HG02970 (cell line): ENCODE data around the gene HFM1.
"Not testable (repeated sequence)": the region's sequence is repeated elsewhere in the genome, so short reads cannot be mapped to it uniquely, and the experiment has no call there.

Source experiments
- ATAC-seq: cut with Tn5 transposase; IDR thresholded peaks from one replicate; pipeline ENCODE4 v1.9.1; 2021; ENCODE audit warnings: mild to moderate bottlenecking, moderate library complexity, moderate number of reproducible peaks; ENCODE audit not compliant: unreplicated experiment, low FRiP score

Gene HFM1

GRCh38 chr1:91383456-91383855 is 21.2 kb downstream of the HFM1 start:
- no peak for ATAC-seq

- ATAC-seq: no peak
These were observed 22.8 kb downstream of the HFM1 start for GRCh38 chr1:91381844-91382243.

- no peak for ATAC-seq
These were observed 30.6 kb downstream of the HFM1 start for GRCh38 chr1:91374086-91374485.

GRCh38 chr1:91372230-91372629 is 32.4 kb downstream of the HFM1 start:
- ATAC-seq: not testable (repeated sequence)

GRCh38 chr1:91349524-91349923 is 55.1 kb downstream of the HFM1 start:
- ATAC-seq: no peak

- no peak for ATAC-seq
These were observed 57.8 kb downstream of the HFM1 start for GRCh38 chr1:91346824-91347223.

- ATAC-seq: no peak
These were observed 59.1 kb downstream of the HFM1 start for GRCh38 chr1:91345395-91346005.

GRCh38 chr1:91338501-91338900 is 66.1 kb downstream of the HFM1 start:
- ATAC-seq: no peak

GRCh38 chr1:91335603-91336002 is 69.0 kb downstream of the HFM1 start:
- no peak for ATAC-seq

GRCh38 chr1:91334856-91335255 is 69.8 kb downstream of the HFM1 start:
- no peak for ATAC-seq

GRCh38 chr1:91325456-91325855 is 79.2 kb downstream of the HFM1 start:
- ATAC-seq: no peak

GRCh38 chr1:91314643-91315042 is 90.0 kb downstream of the HFM1 start:
- ATAC-seq: no peak

GRCh38 chr1:91311672-91312071 is 93.0 kb downstream of the HFM1 start:
- ATAC-seq: no peak

- ATAC-seq: no peak
These were observed 96.1 kb downstream of the HFM1 start for GRCh38 chr1:91308544-91308943.

- no peak for ATAC-seq
These were observed 96.7 kb downstream of the HFM1 start for GRCh38 chr1:91307784-91308409.

- no peak for ATAC-seq
These were observed 101.5 kb downstream of the HFM1 start for GRCh38 chr1:91303165-91303564.

- not testable (repeated sequence) for ATAC-seq
These were observed 115.6 kb downstream of the HFM1 start for GRCh38 chr1:91288843-91289553.

- ATAC-seq: not testable (repeated sequence)
These were observed 117.7 kb downstream of the HFM1 start for GRCh38 chr1:91286962-91287317.

- not testable (repeated sequence) for ATAC-seq
These were observed 118.2 kb downstream of the HFM1 start for GRCh38 chr1:91286259-91286961.

- ATAC-seq: no peak
These were observed 121.3 kb downstream of the HFM1 start for GRCh38 chr1:91283421-91283726.

- no peak for ATAC-seq
These were observed 121.8 kb downstream of the HFM1 start for GRCh38 chr1:91282695-91283420.
